ENCODE measurements around the gene TMEM219.

The TMEM219 gene

DNA sequence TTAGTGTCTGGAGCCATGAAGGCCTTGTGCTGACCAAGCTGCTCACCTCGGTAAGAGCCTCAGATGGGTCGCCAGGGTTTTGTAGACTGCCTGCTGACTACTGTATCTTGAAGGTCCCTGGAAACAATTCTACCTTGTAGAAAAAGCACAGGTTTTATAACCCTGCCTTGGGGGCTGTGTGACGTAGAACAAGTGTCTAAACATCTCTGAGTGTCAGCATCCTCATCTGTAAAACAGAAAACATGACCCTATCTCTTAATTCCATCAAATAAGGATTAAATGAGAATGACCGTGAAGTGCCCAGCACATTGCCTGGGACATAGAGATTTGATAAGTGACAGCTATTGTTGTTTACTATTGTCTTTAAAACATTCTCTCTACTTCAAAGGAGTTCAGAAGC is 6.3 kb downstream of the TMEM219 start:
- no peak for TF ChIP-seq CTCF (conservative IDR thresholded peaks at IDR 0.05; ENCODE audit: low read depth, low read length)
- no peak for DNase-seq (ENCODE audit: low read depth)
- no peak overlapping the region for H3K4me3 ChIP-seq (ENCODE audit: low read depth, low read length)

GRCh38 chr16:29971304-29971703 is 9.4 kb downstream of the TMEM219 start:
- H3K4me3 ChIP-seq (ENCODE audit: low read depth, low read length) = no peak overlapping the region
- no peak for TF ChIP-seq CTCF (conservative IDR thresholded peaks at IDR 0.05; ENCODE audit: low read depth, low read length)
- no peak for DNase-seq (ENCODE audit: low read depth)

DNA sequence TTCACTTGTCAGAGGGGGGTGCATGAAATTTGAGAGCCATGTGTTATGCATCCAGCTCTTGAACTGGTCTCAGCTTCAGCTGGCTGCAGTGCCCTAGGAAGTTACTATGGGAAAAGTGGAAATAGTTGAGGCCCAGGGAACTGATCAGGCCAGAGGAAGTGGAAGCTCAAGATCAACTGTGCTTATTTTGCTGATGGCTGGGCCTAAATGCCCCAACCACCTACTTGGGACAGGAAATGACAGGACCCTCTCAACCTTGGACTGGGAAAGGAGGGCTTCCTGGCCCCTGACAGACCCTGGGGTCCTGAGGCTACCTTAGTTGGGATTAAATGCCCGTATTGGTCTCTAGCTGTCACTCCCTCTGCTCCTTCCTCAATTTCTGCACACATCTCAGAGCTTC is 10.6 kb downstream of the TMEM219 start:
- H3K4me3 ChIP-seq (ENCODE audit: low read depth, low read length) = no peak overlapping the region
- no peak for TF ChIP-seq CTCF (conservative IDR thresholded peaks at IDR 0.05; ENCODE audit: low read depth, low read length)
- no peak for DNase-seq (ENCODE audit: low read depth)

DNA sequence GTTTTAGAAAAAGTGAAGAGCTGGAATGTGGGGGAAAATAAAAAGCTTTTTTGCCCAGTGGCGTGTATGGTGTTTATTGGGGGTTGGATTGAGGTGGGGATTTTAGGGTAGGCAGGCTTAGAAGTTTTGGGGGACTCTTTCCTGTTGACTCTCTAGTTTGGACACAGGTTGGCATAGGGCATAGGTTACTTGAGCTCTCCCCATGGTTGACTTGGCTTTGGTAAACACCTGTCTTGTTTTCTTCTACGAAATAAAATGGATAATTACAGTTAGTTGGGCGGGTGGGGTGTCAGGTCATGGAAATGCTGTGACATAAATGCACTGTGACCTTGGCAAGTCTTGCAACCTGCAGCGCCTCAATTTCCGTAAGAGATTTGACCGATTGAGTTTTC is 11.1 kb downstream of the TMEM219 start:
- no peak for TF ChIP-seq CTCF (conservative IDR thresholded peaks at IDR 0.05; ENCODE audit: low read depth, low read length)
- H3K4me3 ChIP-seq (ENCODE audit: low read depth, low read length) = no peak overlapping the region
- no peak for DNase-seq (ENCODE audit: low read depth)

DNA sequence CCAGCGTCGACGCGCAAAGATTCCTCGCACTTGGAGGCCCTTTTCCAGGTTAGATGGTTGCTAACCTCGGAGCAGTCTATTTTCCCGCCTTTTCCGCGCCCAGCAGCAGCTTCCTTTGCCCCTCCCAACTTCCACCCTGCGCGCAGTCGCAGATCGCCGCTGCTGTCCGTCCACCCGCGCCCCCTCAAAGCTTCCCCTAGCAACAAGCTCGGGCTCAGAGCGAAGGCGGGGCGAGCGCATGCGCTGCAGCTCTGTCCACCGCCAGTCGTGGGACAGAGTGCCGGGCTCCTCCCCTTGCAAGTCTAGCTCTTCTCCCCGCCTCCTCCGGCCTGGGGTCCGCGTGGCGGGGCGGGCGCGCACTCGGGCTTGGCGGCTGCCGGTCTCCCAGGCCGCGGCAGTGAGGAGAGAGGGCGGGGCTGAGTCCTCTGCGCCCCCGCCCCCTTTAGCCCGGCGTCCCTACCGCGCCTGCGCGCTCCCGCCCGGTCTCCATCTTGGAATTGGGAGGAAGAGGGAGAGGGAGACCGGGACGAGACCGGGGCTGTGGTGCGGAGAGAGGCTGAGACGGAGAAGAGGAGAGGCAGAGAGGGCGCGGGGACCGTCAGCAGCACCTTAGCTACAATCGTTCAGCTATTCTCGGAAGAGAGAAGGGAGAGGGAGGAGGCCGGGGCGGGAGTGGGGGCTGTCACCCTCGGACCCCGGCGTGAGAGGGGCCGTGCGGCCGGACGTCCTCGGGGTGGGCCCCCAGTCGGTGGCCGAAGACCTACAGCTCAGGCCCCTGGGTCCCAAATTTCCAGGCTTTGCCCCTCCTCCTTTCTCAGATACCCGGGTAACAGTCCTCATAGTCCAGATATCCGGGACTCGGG is 11.7 kb downstream of the TMEM219 start, which contains the start of gene TAOK2:
TSS of gene TAOK2 (plus strand) at position 485 of the 863 bp plus-strand sequence. CDS start 3,905 bp downstream, outside the sequence.
- peak; percentile 100 for DNase-seq (ENCODE audit: low read depth)
- H3K4me3 ChIP-seq (ENCODE audit: low read depth, low read length) = peak within 1 kb of the TSS; percentile 98
- TF ChIP-seq CTCF (conservative IDR thresholded peaks at IDR 0.05; ENCODE audit: low read depth, low read length) = no peak

DNA sequence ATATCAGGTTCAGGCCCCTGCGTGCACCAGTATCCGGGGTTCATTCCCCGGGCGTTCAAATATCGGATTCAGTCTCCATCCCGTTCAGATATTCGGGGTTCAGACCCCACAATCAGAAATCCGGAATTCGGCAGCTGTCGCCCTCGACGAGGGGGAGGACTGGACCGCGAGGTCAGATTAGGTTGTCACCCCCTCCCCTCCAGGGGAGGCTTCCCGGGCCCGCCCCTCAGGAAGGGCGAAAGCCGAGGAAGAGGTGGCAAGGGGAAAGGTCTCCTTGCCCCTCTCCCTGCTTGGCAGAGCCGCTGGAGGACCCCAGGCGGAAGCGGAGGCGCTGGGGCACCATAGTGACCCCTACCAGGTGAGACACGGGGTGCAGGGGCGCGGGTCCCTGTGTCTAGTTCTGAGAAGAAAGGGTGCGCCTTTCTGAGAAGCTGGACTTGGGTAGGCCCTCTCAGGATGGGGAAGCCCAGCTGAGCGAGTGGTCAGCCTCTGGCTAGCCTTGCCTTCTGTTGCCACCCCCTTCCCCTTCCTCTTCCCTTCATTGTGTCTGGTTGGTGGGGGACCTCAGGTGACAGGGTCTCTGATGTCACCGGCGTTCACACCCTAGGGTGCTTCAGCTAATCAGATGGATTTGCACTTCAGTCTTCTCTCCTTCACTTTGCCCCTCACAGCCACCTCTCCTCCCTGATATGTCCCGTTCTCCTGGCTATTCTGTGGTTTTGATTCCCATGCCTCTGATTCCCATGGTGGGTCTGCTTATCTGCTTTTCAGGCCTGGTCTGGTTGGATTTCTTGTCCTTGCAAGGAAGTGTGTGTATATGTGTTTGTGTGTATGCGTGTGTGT is 12.6 kb downstream of the TMEM219 start:
- no peak for TF ChIP-seq CTCF (conservative IDR thresholded peaks at IDR 0.05; ENCODE audit: low read depth, low read length)
- peak; percentile 33 for DNase-seq (ENCODE audit: low read depth)
- peak overlapping the region; percentile 98 for H3K4me3 ChIP-seq (ENCODE audit: low read depth, low read length)

All from choroid plexus epithelial cell (primary cell).